HT1080 (cell line): ENCODE measurements around the gene BMPER. TPM values are rescaled to one million over a fixed set of nuclear protein-coding genes. Genes with fewer than 3 reads are reported as not detected.

Experiments used
- DNase-seq: peaks from one replicate; pipeline ENCODE4 v3.0.0-alpha.2; 2015; ENCODE audit warnings: low read depth
- polyA plus RNA-seq, 2 experiments: library from polyadenylated mRNA; depleted of rRNA; stranded (reverse); fragments of >200 nt; gene quantifications; 2 replicates each; pipeline ENCODE4 v1.2.3, GENCODE V29; 2015
- total RNA-seq: library from RNA; depleted of rRNA; stranded (reverse); fragments of >200 nt; shearing (Covaris generic); gene quantifications from 2 replicates; pipeline ENCODE4 v1.2.3, GENCODE V29; 2014; rRNA removed

The BMPER gene
- total RNA-seq: 2.4 and 3.8 TPM in 2 replicates
- polyA plus RNA-seq (2015; cell fraction: cytosol; rRNA removed): 0.67 and 1.1 TPM in 2 replicates
- 1.3 and 1.6 TPM in 2 replicates for polyA plus RNA-seq (2015; cell fraction: nucleus; rRNA removed)

GRCh38 chr7:33905389-33906032 is at the start of gene BMPER:
TSS of gene BMPER (plus strand) at chr7:33905539. CDS start at chr7:33905614, 75 bp downstream.
- DNase-seq: peak; percentile 7

GRCh38 chr7:33861947-33862346 is 43.4 kb upstream of the BMPER start:
- DNase-seq: no peak

GRCh38 chr7:33862946-33863814 is 42.2 kb upstream of the BMPER start:
- DNase-seq: no peak

GRCh38 chr7:33868166-33868565 is 37.2 kb upstream of the BMPER start:
- no peak for DNase-seq

DNA sequence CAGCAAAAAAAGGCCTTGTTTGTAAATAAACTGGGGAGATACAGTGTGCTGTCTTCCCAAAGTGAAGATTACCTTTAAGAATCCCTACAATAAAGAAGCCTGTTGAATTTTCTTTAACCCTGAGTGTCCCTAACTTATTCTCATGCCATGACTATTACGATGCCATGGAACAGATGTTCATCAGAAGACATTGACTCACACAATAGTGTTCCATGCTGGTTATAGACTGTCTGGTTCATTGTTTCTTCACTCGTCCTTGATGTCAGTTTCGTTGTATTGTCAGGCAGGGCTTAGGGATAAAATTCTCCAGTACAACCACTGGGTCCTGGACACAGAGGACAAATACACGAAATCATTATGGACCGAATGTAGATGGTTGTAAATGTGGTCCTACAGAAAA is 36.2 kb upstream of the BMPER start:
- no peak for DNase-seq

DNA sequence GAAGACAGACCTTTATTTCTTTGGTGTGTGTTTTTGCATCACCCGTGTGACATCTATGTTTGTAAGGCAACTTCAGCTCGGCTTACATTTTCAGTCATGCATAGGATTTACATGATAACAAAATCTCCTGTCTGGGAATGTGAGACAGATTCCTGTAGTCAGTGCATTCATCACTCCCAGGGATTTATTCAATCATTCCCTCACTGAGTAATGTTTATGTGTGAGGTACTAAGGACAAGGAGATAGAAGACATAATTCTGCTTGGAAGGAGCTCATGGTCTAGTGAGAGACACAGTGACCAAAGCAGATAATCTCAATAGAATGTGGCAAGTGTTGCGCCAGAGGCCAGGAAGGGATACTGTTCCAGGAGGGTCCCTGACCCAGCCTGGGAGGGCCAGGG is 35.2 kb upstream of the BMPER start:
- no peak for DNase-seq

GRCh38 chr7:33872870-33873269 is 32.5 kb upstream of the BMPER start:
- DNase-seq: no peak

DNA sequence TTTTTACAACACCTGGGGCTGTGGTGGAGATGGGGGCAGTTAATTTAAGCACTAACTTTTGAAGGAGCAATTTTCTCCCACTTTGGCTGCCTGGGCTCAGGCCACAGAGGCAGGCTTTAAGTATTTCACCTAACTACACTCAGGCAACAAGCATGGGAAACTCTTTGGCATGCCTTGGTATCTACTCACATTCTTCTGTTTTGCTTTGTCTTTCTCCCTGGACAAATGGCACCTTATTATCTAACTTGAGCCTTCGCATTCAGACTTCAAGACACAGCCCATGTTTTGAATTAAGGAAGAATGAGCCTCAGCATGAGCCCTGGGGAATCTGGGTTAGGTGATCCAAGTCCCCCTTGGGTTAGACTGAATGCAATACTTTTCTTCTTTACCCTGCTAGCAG is 31.8 kb upstream of the BMPER start:
- DNase-seq: no peak

GRCh38 chr7:33873981-33874750 is 31.2 kb upstream of the BMPER start:
- DNase-seq: peak; percentile 83

GRCh38 chr7:33874943-33875342 is 30.4 kb upstream of the BMPER start:
- DNase-seq: no peak

DNA sequence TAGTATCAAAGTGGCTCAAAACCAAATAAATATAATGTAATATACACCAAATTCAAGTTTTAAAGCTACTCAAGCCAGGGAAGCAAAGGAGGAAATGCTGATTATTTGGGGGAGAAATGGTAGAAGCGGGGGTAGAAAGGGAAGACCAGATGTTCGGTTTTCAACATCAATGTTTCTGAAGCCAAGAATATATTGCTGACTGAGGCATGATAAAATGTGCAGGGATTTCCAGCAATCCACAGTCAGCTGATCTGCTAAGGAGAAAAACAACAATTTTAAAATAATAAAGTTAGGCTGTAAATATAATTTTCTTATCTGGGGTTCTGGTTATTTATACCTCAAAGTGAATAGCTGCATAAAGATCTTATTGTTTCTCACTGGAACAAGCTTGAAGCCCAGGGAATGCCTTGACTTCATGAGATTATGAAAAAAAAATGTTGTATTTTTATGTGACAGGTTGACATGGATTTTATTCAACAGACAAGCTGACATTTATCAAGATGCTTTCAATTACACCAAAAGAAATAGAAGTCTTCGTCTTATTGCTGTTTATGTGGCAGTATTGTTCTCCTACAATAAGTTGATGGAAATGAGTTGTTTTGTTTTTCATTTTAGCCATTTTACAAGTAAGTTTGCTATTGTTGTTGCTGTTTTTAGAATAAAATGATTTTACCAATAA is 28.6 kb upstream of the BMPER start:
- no peak for DNase-seq

DNA sequence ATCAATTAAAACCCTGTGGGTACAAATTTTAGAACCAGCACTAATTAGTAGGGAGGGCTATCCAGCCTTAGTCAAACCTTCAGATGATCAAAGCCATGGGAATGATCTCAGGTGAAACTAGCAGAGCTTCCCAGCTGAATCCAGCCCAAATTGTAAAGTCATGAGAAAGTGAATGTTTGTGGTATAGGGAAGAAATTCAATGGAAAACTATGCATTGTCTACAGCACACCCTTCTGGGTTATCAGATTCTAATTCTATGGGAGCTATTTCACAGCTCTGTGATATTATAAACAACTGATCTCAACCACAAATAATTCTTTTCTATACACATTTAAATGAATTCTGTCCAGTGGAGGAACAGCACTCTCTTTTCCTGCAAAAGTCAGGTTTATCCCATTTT is 24.6 kb upstream of the BMPER start:
- DNase-seq: peak; percentile 30

GRCh38 chr7:33881316-33881715 is 24.0 kb upstream of the BMPER start:
- no peak for DNase-seq

DNA sequence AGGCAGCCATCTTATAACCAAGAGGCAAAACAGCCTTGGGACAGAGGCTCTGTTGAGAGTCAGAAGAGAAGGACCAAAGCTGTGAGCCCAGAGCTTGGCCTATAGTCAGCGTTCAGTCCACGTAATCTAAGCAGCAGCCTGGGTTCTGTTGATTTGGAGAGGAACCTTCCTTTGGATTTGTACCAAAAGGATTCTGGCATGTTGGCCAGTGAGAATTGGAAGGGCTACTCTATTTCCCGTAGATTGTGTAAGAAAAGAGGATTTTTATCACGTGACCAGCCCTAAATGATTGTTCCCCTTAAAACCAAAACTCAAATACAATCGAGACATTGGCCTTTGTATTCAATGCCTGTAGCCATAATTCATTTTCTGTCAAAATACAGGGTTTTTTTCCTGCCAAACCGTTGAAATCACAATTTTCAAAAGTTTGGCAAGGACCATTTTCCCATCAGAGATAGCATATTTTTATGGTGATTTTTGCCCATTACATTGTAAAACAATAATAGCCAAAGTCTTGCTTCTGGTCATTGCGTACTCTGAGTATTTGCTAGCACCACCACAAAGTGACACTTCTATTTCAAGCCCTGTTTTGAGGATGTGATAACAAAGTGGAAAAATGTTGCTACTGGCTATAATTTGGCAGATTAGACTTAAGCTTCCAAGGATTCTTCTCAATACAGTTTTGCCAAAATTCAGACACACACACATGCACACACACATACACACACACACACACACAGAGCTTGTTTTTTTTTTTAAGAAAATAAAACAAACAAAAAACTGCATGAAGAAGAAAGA is 23.1 kb upstream of the BMPER start:
- DNase-seq: no peak

DNA sequence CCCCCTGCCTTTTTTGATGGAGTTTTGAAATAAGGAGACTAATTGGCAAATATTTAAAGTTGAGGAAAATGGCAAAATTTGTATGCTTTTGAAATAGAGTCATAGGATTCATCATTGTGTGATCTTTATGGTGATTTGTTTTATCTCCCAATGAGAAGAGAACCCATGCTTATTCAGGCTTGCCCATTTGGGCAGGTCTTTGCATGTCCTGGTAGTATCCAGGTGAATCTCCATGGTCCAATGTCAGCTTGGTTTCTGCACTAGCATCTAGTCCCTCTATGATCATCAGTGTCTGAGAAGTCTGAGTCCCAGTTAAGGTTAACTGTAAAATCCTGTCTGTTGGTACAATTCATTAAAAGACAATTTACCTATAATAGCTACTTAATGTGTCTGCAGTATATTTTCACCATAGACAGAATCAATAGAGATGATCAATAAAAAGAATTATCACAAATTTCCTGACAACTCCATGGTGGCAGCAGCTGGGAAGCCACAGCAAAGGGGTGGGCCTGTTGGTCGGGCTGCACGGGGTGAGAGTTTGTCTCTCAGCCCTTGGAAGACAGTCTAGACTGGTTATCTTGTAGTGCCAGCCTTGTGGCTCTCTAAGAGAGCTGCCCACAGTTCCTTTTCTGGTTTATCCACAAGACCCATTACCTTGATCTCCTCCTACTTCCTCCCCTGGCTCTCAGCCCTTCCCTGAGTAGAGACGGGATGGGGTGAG is 22.2 kb upstream of the BMPER start:
- no peak for DNase-seq

- DNase-seq: no peak
Measured at GRCh38 chr7:33883671-33883965, 21.7 kb upstream of the BMPER start.

DNA sequence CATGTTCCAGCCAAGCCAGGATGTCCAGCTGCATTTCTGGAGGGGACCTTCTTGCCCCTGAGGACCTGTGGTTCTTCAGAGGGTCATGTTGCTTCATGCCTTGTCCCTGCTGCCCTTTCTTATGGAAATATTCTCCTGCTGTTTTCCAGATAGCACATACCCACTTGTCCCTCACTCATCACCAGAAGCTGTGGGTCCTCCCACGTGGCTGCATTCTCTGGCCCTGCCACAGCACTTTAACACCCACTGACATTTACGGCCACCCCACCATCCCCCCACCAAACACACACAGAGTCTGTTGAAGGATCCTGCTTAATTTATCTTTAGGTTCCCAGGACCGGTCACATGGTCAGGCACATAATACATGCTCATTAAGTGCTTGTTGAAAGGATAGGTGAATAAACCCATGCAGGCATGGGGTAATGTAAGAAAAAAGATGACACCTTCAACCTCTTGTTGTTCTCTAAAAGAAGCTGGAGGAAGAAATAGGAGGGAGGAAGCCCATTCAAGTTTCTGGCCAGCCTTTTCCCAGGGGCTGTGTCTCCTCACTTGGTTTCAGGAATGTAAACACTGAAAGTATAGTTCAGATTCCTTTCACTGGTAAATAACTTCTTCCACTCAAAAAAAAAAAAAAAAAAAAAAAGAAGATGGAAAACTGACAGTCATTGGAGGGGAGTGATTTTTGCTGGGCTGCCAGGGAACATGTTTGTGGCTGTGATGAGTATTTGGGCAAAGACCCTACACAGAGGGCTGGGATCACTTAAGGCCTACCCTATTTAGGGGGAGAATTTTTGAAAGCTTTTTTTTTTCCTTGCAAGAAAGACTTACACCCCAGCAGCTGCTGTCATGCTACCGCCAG is 19.8 kb upstream of the BMPER start:
- DNase-seq: no peak

DNA sequence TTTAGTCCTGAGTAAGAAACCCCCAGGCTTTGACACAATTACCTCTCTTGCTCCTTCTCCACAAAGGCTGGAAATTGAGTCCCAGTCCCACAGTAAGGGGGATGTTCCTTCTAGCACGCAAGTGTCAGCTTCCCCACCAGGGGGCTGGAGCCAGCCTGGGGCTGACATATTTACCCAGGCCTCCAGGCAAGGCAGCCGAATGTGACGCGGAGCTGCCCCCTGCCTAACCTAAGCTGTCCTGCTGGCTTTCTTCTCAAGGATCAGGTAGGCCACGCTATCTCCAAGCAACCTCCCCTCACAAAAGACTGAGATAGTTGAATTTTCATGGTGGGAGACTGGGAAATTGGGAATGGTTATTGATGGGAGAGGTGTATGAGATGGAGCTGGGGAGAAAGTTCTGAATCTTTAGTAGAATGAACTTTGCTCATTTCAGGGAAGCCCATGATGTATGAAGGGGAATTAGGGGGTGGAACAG is 19.2 kb upstream of the BMPER start:
- peak; percentile 48 for DNase-seq
